Measurements from ENCODE around the gene ATP8B2. TPM values are rescaled to one million over a fixed set of nuclear protein-coding genes. Genes with fewer than 3 reads are reported as not detected.
"Not testable (repeated sequence)": the region's sequence is repeated elsewhere in the genome, so short reads cannot be mapped to it uniquely, and the experiment has no call there.

ATP8B2 gene
- total RNA-seq, 1 donor from 2014 or later, result 44.2 TPM

- H3K4me3 Mint-ChIP-seq, result no peak overlapping the region
- no peak for TF ChIP-seq CTCF (conservative IDR thresholded peaks at IDR 0.05)
- H3K27me3 Mint-ChIP-seq (ENCODE audit: low read depth), result no peaks in the 10 kb centered on the region
- peaks cover 4% of the 10 kb centered on the region for H3K9me3 Mint-ChIP-seq
- no peak overlapping the region for H3K27ac Mint-ChIP-seq (ENCODE audit: unreplicated experiment)
- peaks cover 10% of the 10 kb centered on the region for H3K4me1 Mint-ChIP-seq
- H3K36me3 Mint-ChIP-seq (ENCODE audit: low read depth), result peaks cover 10% of the 10 kb centered on the region
- no peak for DNase-seq (ENCODE audit: low read depth, low spot score)
Measured at GRCh38 chr1:154295408-154296235, 29.7 kb upstream of the ATP8B2 start.

- H3K4me3 Mint-ChIP-seq, result no peak overlapping the region
Measured at GRCh38 chr1:154301582-154301981, 23.7 kb upstream of the ATP8B2 start.

GRCh38 chr1:154304664-154305337, 20.5 kb upstream of the ATP8B2 start:
- H3K4me3 Mint-ChIP-seq, result no peak overlapping the region
- DNase-seq (ENCODE audit: low read depth, low spot score), result no peak
- TF ChIP-seq CTCF (conservative IDR thresholded peaks at IDR 0.05), result no peak
- no peaks in the 10 kb centered on the region for H3K4me1 Mint-ChIP-seq
- H3K9me3 Mint-ChIP-seq, result peaks cover 3% of the 10 kb centered on the region
- H3K36me3 Mint-ChIP-seq (ENCODE audit: low read depth), result no peaks in the 10 kb centered on the region
- peaks cover 2% of the 10 kb centered on the region for H3K27me3 Mint-ChIP-seq (ENCODE audit: low read depth)
- H3K27ac Mint-ChIP-seq (ENCODE audit: unreplicated experiment), result no peak overlapping the region

More at GRCh38 chr1:154301582-154301981, 23.7 kb upstream of the ATP8B2 start:
- Mint-ChIP-seq H3K27me3 (ENCODE audit: low read depth) (peaks cover 2% of the 10 kb centered on the region), H3K36me3 (ENCODE audit: low read depth) (no peaks in the 10 kb centered on the region), H3K4me1 (no peaks in the 10 kb centered on the region), H3K27ac (ENCODE audit: unreplicated experiment) (no peak overlapping the region), H3K9me3 (peaks cover 3% of the 10 kb centered on the region)
- no peak for TF ChIP-seq CTCF (conservative IDR thresholded peaks at IDR 0.05)
- no peak for DNase-seq (ENCODE audit: low read depth, low spot score)

GRCh38 chr1:154306151-154306550, 19.2 kb upstream of the ATP8B2 start:
- H3K4me3 Mint-ChIP-seq, result no peak overlapping the region
- no peak overlapping the region for H3K27ac Mint-ChIP-seq (ENCODE audit: unreplicated experiment)
- no peak for DNase-seq (ENCODE audit: low read depth, low spot score)
- no peaks in the 10 kb centered on the region for H3K36me3 Mint-ChIP-seq (ENCODE audit: low read depth)
- peaks cover 2% of the 10 kb centered on the region for H3K27me3 Mint-ChIP-seq (ENCODE audit: low read depth)
- H3K9me3 Mint-ChIP-seq, result peaks cover 3% of the 10 kb centered on the region
- TF ChIP-seq CTCF (conservative IDR thresholded peaks at IDR 0.05), result no peak
- no peaks in the 10 kb centered on the region for H3K4me1 Mint-ChIP-seq

GRCh38 chr1:154307670-154308270, 17.6 kb upstream of the ATP8B2 start:
- H3K9me3 Mint-ChIP-seq; H3K27me3 Mint-ChIP-seq (ENCODE audit: low read depth); H3K4me3 Mint-ChIP-seq; DNase-seq (ENCODE audit: low read depth, low spot score); H3K36me3 Mint-ChIP-seq (ENCODE audit: low read depth); H3K4me1 Mint-ChIP-seq; H3K27ac Mint-ChIP-seq (ENCODE audit: unreplicated experiment): not testable (repeated sequence)

GRCh38 chr1:154309136-154309535, 16.2 kb upstream of the ATP8B2 start:
- H3K4me1 Mint-ChIP-seq; H3K9me3 Mint-ChIP-seq; H3K36me3 Mint-ChIP-seq (ENCODE audit: low read depth); H3K4me3 Mint-ChIP-seq; H3K27me3 Mint-ChIP-seq (ENCODE audit: low read depth); DNase-seq (ENCODE audit: low read depth, low spot score); H3K27ac Mint-ChIP-seq (ENCODE audit: unreplicated experiment): not testable (repeated sequence)

- H3K9me3 Mint-ChIP-seq; DNase-seq (ENCODE audit: low read depth, low spot score); H3K27ac Mint-ChIP-seq (ENCODE audit: unreplicated experiment); H3K4me1 Mint-ChIP-seq; H3K27me3 Mint-ChIP-seq (ENCODE audit: low read depth); H3K36me3 Mint-ChIP-seq (ENCODE audit: low read depth); H3K4me3 Mint-ChIP-seq: not testable (repeated sequence)
Measured at GRCh38 chr1:154312229-154313065, 12.9 kb upstream of the ATP8B2 start.

All from neural crest cell (in vitro differentiated cells).